ENCODE measurements around the gene AUTS2.

AUTS2 gene

GRCh38 chr7:70529914-70530585 lies 931.8 kb downstream of the AUTS2 start:
- H3K4me3 Mint-ChIP-seq: no peak overlapping the region
- no peaks in the 10 kb centered on the region for H3K4me1 Mint-ChIP-seq (ENCODE audit: low read depth)
- no peaks in the 10 kb centered on the region for H3K9me3 Mint-ChIP-seq (ENCODE audit: low read depth)
- no peak overlapping the region for H3K27ac Mint-ChIP-seq
- H3K36me3 Mint-ChIP-seq: no peaks in the 10 kb centered on the region
- H3K27me3 Mint-ChIP-seq: no peaks in the 10 kb centered on the region

- Mint-ChIP-seq H3K27ac (no peak overlapping the region), H3K4me3 (no peak overlapping the region)
Measured at GRCh38 chr7:70533614-70534013, 935.3 kb downstream of the AUTS2 start.

GRCh38 chr7:70539205-70539604 lies 940.9 kb downstream of the AUTS2 start:
- H3K27ac Mint-ChIP-seq: no peak overlapping the region
- H3K36me3 Mint-ChIP-seq: no peaks in the 10 kb centered on the region
- H3K4me3 Mint-ChIP-seq: no peak overlapping the region
- H3K27me3 Mint-ChIP-seq: no peaks in the 10 kb centered on the region
- no peaks in the 10 kb centered on the region for H3K4me1 Mint-ChIP-seq (ENCODE audit: low read depth)
- H3K9me3 Mint-ChIP-seq (ENCODE audit: low read depth): no peaks in the 10 kb centered on the region

More at GRCh38 chr7:70533614-70534013, 935.3 kb downstream of the AUTS2 start:
- Mint-ChIP-seq H3K4me1 (ENCODE audit: low read depth) (no peaks in the 10 kb centered on the region), H3K27me3 (no peaks in the 10 kb centered on the region), H3K9me3 (ENCODE audit: low read depth) (no peaks in the 10 kb centered on the region), H3K36me3 (no peaks in the 10 kb centered on the region)

- no peak overlapping the region for H3K27ac Mint-ChIP-seq
- no peaks in the 10 kb centered on the region for H3K9me3 Mint-ChIP-seq (ENCODE audit: low read depth)
- no peaks in the 10 kb centered on the region for H3K4me1 Mint-ChIP-seq (ENCODE audit: low read depth)
- H3K36me3 Mint-ChIP-seq: no peaks in the 10 kb centered on the region
- no peaks in the 10 kb centered on the region for H3K27me3 Mint-ChIP-seq
- H3K4me3 Mint-ChIP-seq: no peak overlapping the region
Measured at GRCh38 chr7:70539617-70540016, 941.3 kb downstream of the AUTS2 start.

GRCh38 chr7:70540641-70541040 lies 942.4 kb downstream of the AUTS2 start:
- no peaks in the 10 kb centered on the region for H3K4me1 Mint-ChIP-seq (ENCODE audit: low read depth)
- H3K36me3 Mint-ChIP-seq: no peaks in the 10 kb centered on the region
- no peak overlapping the region for H3K4me3 Mint-ChIP-seq
- H3K27ac Mint-ChIP-seq: no peak overlapping the region
- no peaks in the 10 kb centered on the region for H3K27me3 Mint-ChIP-seq
- no peaks in the 10 kb centered on the region for H3K9me3 Mint-ChIP-seq (ENCODE audit: low read depth)

- Mint-ChIP-seq H3K4me1 (ENCODE audit: low read depth) (no peaks in the 10 kb centered on the region), H3K9me3 (ENCODE audit: low read depth) (no peaks in the 10 kb centered on the region), H3K4me3 (no peak overlapping the region), H3K27me3 (no peaks in the 10 kb centered on the region), H3K27ac (no peak overlapping the region), H3K36me3 (no peaks in the 10 kb centered on the region)
Measured at GRCh38 chr7:70542750-70543376, 944.6 kb downstream of the AUTS2 start.

GRCh38 chr7:70544016-70544415 lies 945.7 kb downstream of the AUTS2 start:
- Mint-ChIP-seq H3K27ac (no peak overlapping the region), H3K4me1 (ENCODE audit: low read depth) (no peaks in the 10 kb centered on the region), H3K4me3 (no peak overlapping the region), H3K9me3 (ENCODE audit: low read depth) (no peaks in the 10 kb centered on the region), H3K36me3 (no peaks in the 10 kb centered on the region), H3K27me3 (no peaks in the 10 kb centered on the region)

GRCh38 chr7:70545214-70545613 lies 946.9 kb downstream of the AUTS2 start:
- H3K4me1 Mint-ChIP-seq (ENCODE audit: low read depth): no peaks in the 10 kb centered on the region
- no peak overlapping the region for H3K27ac Mint-ChIP-seq
- no peak overlapping the region for H3K4me3 Mint-ChIP-seq
- H3K9me3 Mint-ChIP-seq (ENCODE audit: low read depth): no peaks in the 10 kb centered on the region
- no peaks in the 10 kb centered on the region for H3K27me3 Mint-ChIP-seq
- H3K36me3 Mint-ChIP-seq: no peaks in the 10 kb centered on the region

- Mint-ChIP-seq H3K27ac (no peak overlapping the region), H3K9me3 (ENCODE audit: low read depth) (no peaks in the 10 kb centered on the region), H3K27me3 (no peaks in the 10 kb centered on the region), H3K4me1 (ENCODE audit: low read depth) (no peaks in the 10 kb centered on the region), H3K36me3 (no peaks in the 10 kb centered on the region), H3K4me3 (no peak overlapping the region)
Measured at GRCh38 chr7:70552141-70552540, 953.9 kb downstream of the AUTS2 start.

GRCh38 chr7:70553364-70553763 lies 955.1 kb downstream of the AUTS2 start:
- H3K4me1 Mint-ChIP-seq (ENCODE audit: low read depth): no peaks in the 10 kb centered on the region
- H3K27ac Mint-ChIP-seq: no peak overlapping the region
- H3K36me3 Mint-ChIP-seq: no peaks in the 10 kb centered on the region
- H3K4me3 Mint-ChIP-seq: no peak overlapping the region
- H3K27me3 Mint-ChIP-seq: no peaks in the 10 kb centered on the region
- no peaks in the 10 kb centered on the region for H3K9me3 Mint-ChIP-seq (ENCODE audit: low read depth)

GRCh38 chr7:70554646-70555045 lies 956.4 kb downstream of the AUTS2 start:
- H3K9me3 Mint-ChIP-seq (ENCODE audit: low read depth): peaks cover 6% of the 10 kb centered on the region
- H3K36me3 Mint-ChIP-seq: peaks cover 2% of the 10 kb centered on the region
- H3K27ac Mint-ChIP-seq: no peak overlapping the region
- H3K4me1 Mint-ChIP-seq (ENCODE audit: low read depth): no peaks in the 10 kb centered on the region
- no peak overlapping the region for H3K4me3 Mint-ChIP-seq
- no peaks in the 10 kb centered on the region for H3K27me3 Mint-ChIP-seq

- no peaks in the 10 kb centered on the region for H3K27me3 Mint-ChIP-seq
- H3K4me1 Mint-ChIP-seq (ENCODE audit: low read depth): no peaks in the 10 kb centered on the region
- peaks cover 2% of the 10 kb centered on the region for H3K36me3 Mint-ChIP-seq
- H3K4me3 Mint-ChIP-seq: no peak overlapping the region
- no peak overlapping the region for H3K27ac Mint-ChIP-seq
- H3K9me3 Mint-ChIP-seq (ENCODE audit: low read depth): peaks cover 12% of the 10 kb centered on the region
Measured at GRCh38 chr7:70556761-70557160, 958.5 kb downstream of the AUTS2 start.

GRCh38 chr7:70557338-70557737 lies 959.1 kb downstream of the AUTS2 start:
- no peak overlapping the region for H3K4me3 Mint-ChIP-seq
- H3K27me3 Mint-ChIP-seq: no peaks in the 10 kb centered on the region
- H3K9me3 Mint-ChIP-seq (ENCODE audit: low read depth): peaks cover 12% of the 10 kb centered on the region
- no peak overlapping the region for H3K27ac Mint-ChIP-seq
- H3K36me3 Mint-ChIP-seq: peaks cover 2% of the 10 kb centered on the region
- no peaks in the 10 kb centered on the region for H3K4me1 Mint-ChIP-seq (ENCODE audit: low read depth)

- no peaks in the 10 kb centered on the region for H3K4me1 Mint-ChIP-seq (ENCODE audit: low read depth)
- peaks cover 12% of the 10 kb centered on the region for H3K9me3 Mint-ChIP-seq (ENCODE audit: low read depth)
- H3K4me3 Mint-ChIP-seq: no peak overlapping the region
- H3K27ac Mint-ChIP-seq: no peak overlapping the region
- H3K36me3 Mint-ChIP-seq: peaks cover 2% of the 10 kb centered on the region
- no peaks in the 10 kb centered on the region for H3K27me3 Mint-ChIP-seq
Measured at GRCh38 chr7:70559815-70560214, 961.5 kb downstream of the AUTS2 start.

- Mint-ChIP-seq H3K36me3 (peaks cover 1% of the 10 kb centered on the region), H3K27ac (no peak overlapping the region), H3K4me1 (ENCODE audit: low read depth) (no peaks in the 10 kb centered on the region), H3K4me3 (no peak overlapping the region), H3K27me3 (no peaks in the 10 kb centered on the region), H3K9me3 (ENCODE audit: low read depth) (peaks cover 10% of the 10 kb centered on the region)
Measured at GRCh38 chr7:70563960-70564359, 965.7 kb downstream of the AUTS2 start.
